Lung (tissue), 12 donors: Measurements from ENCODE around the gene CELSR1. TPM values are rescaled to one million over a fixed set of nuclear protein-coding genes. Genes with fewer than 3 reads are reported as not detected.

Experiments used
- ATAC-seq: fragments of 200-7000 bp; cut with Tn5 transposase; one replicate; pipeline ENCODE4 v1.9.1; 2020; ENCODE audit warnings: moderate number of reproducible peaks; ENCODE audit not compliant: insufficient read depth, low FRiP score
- DNase-seq, 3 donors: peaks; one replicate each; pipeline ENCODE4 v3.0.0-alpha.2; 2013 to 2017
- H3K27ac ChIP-seq, 2 donors: one replicate each; pipeline ENCODE4 v1.5.1; 2013; ENCODE audit warnings: mild to moderate bottlenecking in 2 of 2, moderate library complexity in 2 of 2, control low read depth in 1 of 2, inconsistent platforms in 1 of 2, low read depth in 1 of 2, low read length in 1 of 2
- H3K27me3 ChIP-seq, 3 donors: one replicate each; pipeline ENCODE4 v1.5.1; 2013; ENCODE audit warnings: low read length in 2 of 3; ENCODE audit not compliant: control insufficient read depth in 3 of 3, insufficient read depth in 3 of 3
- H3K36me3 ChIP-seq, 4 donors: one replicate each; pipeline ENCODE4 v1.5.1; 2013; ENCODE audit warnings: low read length in 4 of 4, mild to moderate bottlenecking in 1 of 4, moderate library complexity in 1 of 4; ENCODE audit not compliant: control insufficient read depth in 4 of 4, insufficient read depth in 4 of 4
- H3K4me1 ChIP-seq, 5 donors: one replicate each; pipeline ENCODE4 v1.5.1; 2013; ENCODE audit warnings: low read length in 5 of 5, mild to moderate bottlenecking in 2 of 5, moderate library complexity in 1 of 5; ENCODE audit not compliant: control insufficient read depth in 5 of 5, insufficient read depth in 5 of 5
- H3K4me3 ChIP-seq: one replicate; pipeline ENCODE4 v1.5.1; 2013; ENCODE audit warnings: mild to moderate bottlenecking, control low read depth, moderate library complexity
- H3K9ac ChIP-seq, 2 donors: one replicate each; pipeline ENCODE4 v1.5.1; 2013; ENCODE audit warnings: low read length in 2 of 2, control low read depth in 1 of 2; ENCODE audit not compliant: insufficient read depth in 1 of 2
- H3K9me3 ChIP-seq, 4 donors: one replicate each; pipeline ENCODE4 v1.5.1; 2013; ENCODE audit warnings: low read length in 3 of 4, mild to moderate bottlenecking in 1 of 4, moderate library complexity in 1 of 4; ENCODE audit not compliant: control insufficient read depth in 4 of 4, insufficient read depth in 3 of 4
- CTCF ChIP-seq: IDR thresholded peaks from 2 replicates; pipeline ENCODE4 v1.5.1; 2012; ENCODE audit warnings: mild to moderate bottlenecking; ENCODE audit errors: control extremely low read depth, extremely low read depth
- WGBS, 2 donors: extraction: QIAGEN DNeasy Blood & Tissue Kit; methylation state at CpG; one replicate each; pipeline ENCODE4 v1.1.7; 2013; 5-methylcytosine and 5-hydroxymethylcytosine counted together
- polyA plus RNA-seq, 2 donors: library from polyadenylated mRNA; stranded (reverse); fragments of 200-250 nt; gene quantifications; one replicate each; pipeline ENCODE4 v1.2.1, GENCODE V29; 2013
- total RNA-seq, 2 donors: library from RNA; depleted of rRNA in 1 of 2; stranded (reverse); fragments of >200 nt in 1 of 2; gene quantifications; one replicate each; pipeline ENCODE4 v1.2.1, GENCODE V29; 2014 to 2021
- donor health status: control.
- donor health status: control.
- donor health status: Bipolar disorder and iron deficiency.
- donor health status: healthy.
- donor health status: DM: yes; HTN: yes; CAD: no.

Gene CELSR1
- total and polyA plus RNA-seq, 4 donors: 14.0 to 65.9 (median 32.7) TPM

- 97% methylated on average over 1 of the region's 1 CpG for WGBS, 2 donors
- Histone ChIP-seq H3K27me3 (no peaks in the 10 kb centered on the region), H3K9ac (no peak overlapping the region), H3K36me3 (no peaks in the 10 kb centered on the region), H3K27ac (no peak overlapping the region), H3K4me3 (no peak overlapping the region), H3K4me1 (peaks cover 0 to 9% (median 0%) of the 10 kb centered on the region in 5 donors), H3K9me3 (peaks cover 0 to 7% (median under 1%) of the 10 kb centered on the region in 4 donors)
- ATAC-seq (no peak), DNase-seq (no peak)
- TF ChIP-seq CTCF: no peak
These were observed 30.1 kb upstream of the CELSR1 start for GRCh38 chr22:46567471-46567870.

GRCh38 chr22:46564084-46564714, 26.8 kb upstream of the CELSR1 start:
- Histone ChIP-seq H3K9me3 (no peaks in the 10 kb centered on the region), H3K4me3 (no peak overlapping the region), H3K36me3 (no peaks in the 10 kb centered on the region), H3K27me3 (no peaks in the 10 kb centered on the region), H3K4me1 (peaks cover 0 to 11% (median 0%) of the 10 kb centered on the region in 5 donors), H3K27ac (no peak overlapping the region), H3K9ac (no peak overlapping the region)
- DNase-seq: no peak
- no peak for ATAC-seq
- TF ChIP-seq CTCF: no peak
- WGBS, 2 donors: 81 to 89% methylated on average over 9 of the region's 9 CpGs

GRCh38 chr22:46563381-46564083, 26.1 kb upstream of the CELSR1 start:
- Histone ChIP-seq H3K27ac (no peak overlapping the region), H3K27me3 (no peaks in the 10 kb centered on the region), H3K9me3 (no peaks in the 10 kb centered on the region), H3K36me3 (no peaks in the 10 kb centered on the region), H3K4me1 (peaks cover 0 to 11% (median 0%) of the 10 kb centered on the region in 5 donors), H3K9ac (no peak overlapping the region), H3K4me3 (no peak overlapping the region)
- 35% methylated on average over 20 of the region's 20 CpGs for WGBS, 2 donors
- DNase-seq (peak; percentile 50 to 71 (median 68)), ATAC-seq (peak; percentile 83)
- peak; percentile 61 for TF ChIP-seq CTCF
